Kidney (tissue), 14 donors: Measurements from ENCODE around the gene MSRB3. TPM values are rescaled to one million over a fixed set of nuclear protein-coding genes. Genes with fewer than 3 reads are reported as not detected.

Experiments
- DNase-seq, 5 donors: peaks; one replicate each; pipeline ENCODE4 v3.0.0-alpha.2; 2013 to 2020
- FAIRE-seq: peaks from 2 replicates; lab custom pipeline; 2012; peaks lifted over from hg19 to GRCh38; lab: Jason Lieb, UNC
- H3K27ac ChIP-seq, 2 donors: one replicate each; pipeline ENCODE4 v1.7.0; 2013; ENCODE audit warnings: low read depth in 2 of 2, low read length in 2 of 2, inconsistent platforms in 1 of 2
- H3K27me3 ChIP-seq: one replicate; pipeline ENCODE4 v1.7.1; 2013; ENCODE audit warnings: low read length, inconsistent platforms; ENCODE audit not compliant: control insufficient read depth, insufficient read depth
- H3K36me3 ChIP-seq, 3 donors: one replicate each; pipeline versions ENCODE4 v1.7.0 to v1.7.1; 2013; ENCODE audit warnings: low read length in 3 of 3, control low read depth in 1 of 3, inconsistent platforms in 1 of 3; ENCODE audit not compliant: insufficient read depth in 3 of 3, control insufficient read depth in 2 of 3
- H3K4me1 ChIP-seq, 3 donors: one replicate each; pipeline versions ENCODE4 v1.7.0 to v1.7.1; 2013; ENCODE audit warnings: low read length in 3 of 3, inconsistent platforms in 1 of 3, low read depth in 1 of 3; ENCODE audit not compliant: control insufficient read depth in 2 of 3, insufficient read depth in 2 of 3
- H3K4me3 ChIP-seq, 3 donors: one replicate each; pipeline versions ENCODE4 v1.7.0 to v1.8.1; 2013; ENCODE audit warnings: low read length in 3 of 3, control low read depth in 1 of 3, inconsistent platforms in 1 of 3
- H3K9ac ChIP-seq, 3 donors: one replicate each; pipeline versions ENCODE4 v1.7.0 to v1.7.1; 2013; ENCODE audit warnings: low read length in 3 of 3, control low read depth in 1 of 3, inconsistent platforms in 1 of 3
- H3K9me3 ChIP-seq, 3 donors: one replicate each; pipeline versions ENCODE4 v1.7.0 to v1.7.1; 2013; ENCODE audit warnings: low read length in 3 of 3, control low read depth in 1 of 3, inconsistent platforms in 1 of 3; ENCODE audit not compliant: control insufficient read depth in 2 of 3, insufficient read depth in 1 of 3
- intact Hi-C: fragments of 100-400 bp; cut with DNase I; formaldehyde crosslinking; loops from one replicate; pipeline ENCODE4 v1.11.1; 2022
- polyA plus RNA-seq: library from polyadenylated mRNA; stranded (reverse); fragments of 350-450 nt; fragmentation: Illumina TruSeq; extraction: RNeasy Lipid Tissue Mini Kit (QIAGEN cat#74804); gene quantifications from one replicate; pipeline ENCODE4 v1.2.3, GENCODE V29; 2014; ENCODE audit warnings: low read depth, low replicate concordance; ENCODE audit not compliant: insufficient read depth
- total RNA-seq: library from RNA; stranded (reverse); fragmentation: NEBNext Ultra II Directional; extraction: Animal tissue kit (Norgen Biotek cat#: 25700); gene quantifications from one replicate; pipeline ENCODE4 v1.2.1, GENCODE V29; 2021
- TF ChIP-seq, protein P1 (sequence below): IDR thresholded peaks from 3 replicates; pipeline ENCODE4 v1.5.1; 2012; ENCODE audit warnings: mild to moderate bottlenecking, moderate library complexity, borderline replicate concordance; ENCODE audit not compliant: insufficient read depth; ENCODE audit errors: extremely low read depth
- donor health status: control.
- donor health status: control.
- donor health status: control.
- donor health status: control.
- donor health status: control.
- donor health status: DM: yes; HTN: yes; CAD: no.
- donor health status: Normal renal cell carcinoma (clear cell type).

The MSRB3 gene
- total and polyA plus RNA-seq, 2 donors from 2014 or later, result 10.3 to 35.9 TPM

DNA sequence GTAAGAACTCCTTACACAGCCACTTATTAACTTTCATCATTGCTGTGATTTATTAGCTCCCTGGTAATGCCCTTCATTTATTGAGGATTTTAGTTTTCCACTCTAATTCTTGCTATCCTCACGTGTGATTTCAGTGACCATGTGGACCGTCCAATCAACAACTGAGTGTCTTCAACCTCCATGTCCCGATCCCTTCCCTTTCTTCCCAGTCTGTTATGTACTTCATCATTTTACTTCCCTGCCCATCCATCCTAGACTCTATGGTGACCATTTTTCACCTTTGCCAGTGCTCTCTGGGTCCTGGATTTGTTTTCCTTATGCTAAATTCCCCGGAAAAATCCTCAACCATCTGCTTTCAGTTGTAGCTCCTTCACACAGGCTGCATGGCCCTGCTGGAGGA lies 111.0 kb downstream of the MSRB3 start:
- H3K36me3 ChIP-seq, result no peaks in the 10 kb centered on the region
- peaks cover 0 to 3% (median 0%) of the 10 kb centered on the region in 3 donors for H3K9me3 ChIP-seq
- H3K4me1 ChIP-seq, result no peaks in the 10 kb centered on the region
- H3K9ac ChIP-seq, result no peak overlapping the region
- H3K27me3 ChIP-seq, result no peaks in the 10 kb centered on the region
- TF ChIP-seq, protein P1, sequence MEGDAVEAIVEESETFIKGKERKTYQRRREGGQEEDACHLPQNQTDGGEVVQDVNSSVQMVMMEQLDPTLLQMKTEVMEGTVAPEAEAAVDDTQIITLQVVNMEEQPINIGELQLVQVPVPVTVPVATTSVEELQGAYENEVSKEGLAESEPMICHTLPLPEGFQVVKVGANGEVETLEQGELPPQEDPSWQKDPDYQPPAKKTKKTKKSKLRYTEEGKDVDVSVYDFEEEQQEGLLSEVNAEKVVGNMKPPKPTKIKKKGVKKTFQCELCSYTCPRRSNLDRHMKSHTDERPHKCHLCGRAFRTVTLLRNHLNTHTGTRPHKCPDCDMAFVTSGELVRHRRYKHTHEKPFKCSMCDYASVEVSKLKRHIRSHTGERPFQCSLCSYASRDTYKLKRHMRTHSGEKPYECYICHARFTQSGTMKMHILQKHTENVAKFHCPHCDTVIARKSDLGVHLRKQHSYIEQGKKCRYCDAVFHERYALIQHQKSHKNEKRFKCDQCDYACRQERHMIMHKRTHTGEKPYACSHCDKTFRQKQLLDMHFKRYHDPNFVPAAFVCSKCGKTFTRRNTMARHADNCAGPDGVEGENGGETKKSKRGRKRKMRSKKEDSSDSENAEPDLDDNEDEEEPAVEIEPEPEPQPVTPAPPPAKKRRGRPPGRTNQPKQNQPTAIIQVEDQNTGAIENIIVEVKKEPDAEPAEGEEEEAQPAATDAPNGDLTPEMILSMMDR, result no peak
- H3K27ac ChIP-seq, result no peak overlapping the region
- DNase-seq (no peak), FAIRE-seq (no peak)
- intact Hi-C loops, result no loop called here
- H3K4me3 ChIP-seq, result no peak overlapping the region

DNA sequence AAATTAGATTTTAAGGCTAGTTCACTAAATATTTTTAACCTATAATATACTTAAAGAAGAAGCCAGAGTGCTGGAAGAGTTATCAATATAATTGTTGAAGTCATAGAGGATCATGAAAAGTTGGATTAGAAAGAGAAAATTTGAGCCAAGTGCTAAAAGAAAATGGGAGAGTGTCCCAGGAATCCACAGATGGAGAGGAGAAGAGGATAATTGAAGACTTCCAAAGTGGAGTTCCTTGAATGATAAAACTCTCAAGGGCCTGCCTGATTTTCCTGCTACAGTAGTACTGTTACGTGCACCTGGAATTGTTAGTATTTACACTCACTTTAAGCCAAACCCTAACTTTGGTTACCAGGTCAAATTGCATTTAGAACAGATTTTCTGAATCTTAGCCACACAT lies 113.2 kb downstream of the MSRB3 start:
- Histone ChIP-seq H3K9ac (no peak overlapping the region), H3K36me3 (no peaks in the 10 kb centered on the region), H3K4me1 (no peaks in the 10 kb centered on the region), H3K9me3 (peaks cover 0 to 8% (median 1%) of the 10 kb centered on the region in 3 donors), H3K4me3 (no peak overlapping the region), H3K27me3 (no peaks in the 10 kb centered on the region), H3K27ac (no peak overlapping the region)
- FAIRE-seq (no peak), DNase-seq (no peak)
- TF ChIP-seq, protein P1, result no peak
- intact Hi-C loops, result no loop called here

DNA sequence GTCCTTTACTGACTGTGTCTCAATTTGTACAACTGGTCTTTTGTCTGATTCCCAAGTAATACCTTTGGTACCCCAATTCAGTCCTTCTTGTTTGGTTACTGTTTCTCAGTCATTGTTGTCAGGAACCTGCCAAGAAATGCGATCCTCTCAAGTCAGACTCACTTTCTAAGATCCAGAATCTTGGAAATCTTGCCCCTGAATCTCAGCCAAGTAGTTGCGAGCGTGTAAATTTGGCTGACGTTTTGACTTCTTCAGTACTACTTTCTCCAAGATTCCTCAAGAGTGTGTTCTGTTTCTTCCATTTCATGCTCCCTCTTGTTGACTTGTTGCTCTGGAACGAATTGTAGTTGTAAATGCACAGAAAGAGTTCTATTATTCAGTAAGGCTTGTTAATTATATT lies 114.0 kb downstream of the MSRB3 start:
- Histone ChIP-seq H3K4me3 (no peak overlapping the region), H3K4me1 (no peaks in the 10 kb centered on the region), H3K27ac (no peak overlapping the region), H3K36me3 (no peaks in the 10 kb centered on the region), H3K9ac (no peak overlapping the region), H3K27me3 (no peaks in the 10 kb centered on the region), H3K9me3 (peaks cover 0 to 13% (median 1%) of the 10 kb centered on the region in 3 donors)
- FAIRE-seq (no peak), DNase-seq (peak in 1 of 5 donors; percentile 29)
- intact Hi-C loops, result no loop called here
- TF ChIP-seq, protein P1, result no peak

DNA sequence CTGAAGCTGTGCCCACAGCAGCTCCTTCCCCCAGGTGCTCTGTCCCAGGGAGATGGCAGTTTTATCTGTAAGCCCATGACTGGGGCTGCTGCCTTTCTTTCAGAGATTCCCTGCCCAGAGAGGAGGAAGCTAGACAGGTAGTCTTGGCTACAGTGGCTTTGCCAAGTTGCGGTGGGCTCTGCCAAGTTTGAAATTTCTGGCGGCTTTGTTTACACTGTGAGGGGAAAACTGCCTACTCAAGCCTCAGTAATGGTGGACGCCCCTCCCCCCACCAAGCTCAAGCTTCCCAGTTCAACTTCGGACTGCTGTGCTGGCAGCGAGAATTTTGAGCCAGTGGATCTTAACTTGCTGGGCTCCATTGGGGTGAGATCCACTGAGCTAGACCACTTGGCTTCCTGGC lies 124.7 kb downstream of the MSRB3 start:
- Histone ChIP-seq H3K9me3 (no peaks in the 10 kb centered on the region), H3K36me3 (no peaks in the 10 kb centered on the region), H3K9ac (no peak overlapping the region), H3K27ac (no peak overlapping the region), H3K27me3 (no peaks in the 10 kb centered on the region), H3K4me3 (no peak overlapping the region), H3K4me1 (no peaks in the 10 kb centered on the region)
- DNase-seq (no peak), FAIRE-seq (no peak)
- TF ChIP-seq, protein P1, result no peak
- intact Hi-C loops, result no loop called here
